Lung (tissue), 12 donors: ENCODE results near the gene SYT8. TPM values are rescaled to one million over a fixed set of nuclear protein-coding genes. Genes with fewer than 3 reads are reported as not detected.

Experiments
- ATAC-seq: fragments of 200-7000 bp; cut with Tn5 transposase; one replicate; pipeline ENCODE4 v1.9.1; 2020; ENCODE audit warnings: moderate number of reproducible peaks; ENCODE audit not compliant: insufficient read depth, low FRiP score
- DNase-seq, 3 donors: peaks; one replicate each; pipeline ENCODE4 v3.0.0-alpha.2; 2013 to 2017
- H3K27ac ChIP-seq, 2 donors: one replicate each; pipeline ENCODE4 v1.5.1; 2013; ENCODE audit warnings: mild to moderate bottlenecking in 2 of 2, moderate library complexity in 2 of 2, control low read depth in 1 of 2, inconsistent platforms in 1 of 2, low read depth in 1 of 2, low read length in 1 of 2
- H3K27me3 ChIP-seq, 3 donors: one replicate each; pipeline ENCODE4 v1.5.1; 2013; ENCODE audit warnings: low read length in 2 of 3; ENCODE audit not compliant: control insufficient read depth in 3 of 3, insufficient read depth in 3 of 3
- H3K36me3 ChIP-seq, 4 donors: one replicate each; pipeline ENCODE4 v1.5.1; 2013; ENCODE audit warnings: low read length in 4 of 4, mild to moderate bottlenecking in 1 of 4, moderate library complexity in 1 of 4; ENCODE audit not compliant: control insufficient read depth in 4 of 4, insufficient read depth in 4 of 4
- H3K4me1 ChIP-seq, 5 donors: one replicate each; pipeline ENCODE4 v1.5.1; 2013; ENCODE audit warnings: low read length in 5 of 5, mild to moderate bottlenecking in 2 of 5, moderate library complexity in 1 of 5; ENCODE audit not compliant: control insufficient read depth in 5 of 5, insufficient read depth in 5 of 5
- H3K4me3 ChIP-seq: one replicate; pipeline ENCODE4 v1.5.1; 2013; ENCODE audit warnings: mild to moderate bottlenecking, control low read depth, moderate library complexity
- H3K9ac ChIP-seq, 2 donors: one replicate each; pipeline ENCODE4 v1.5.1; 2013; ENCODE audit warnings: low read length in 2 of 2, control low read depth in 1 of 2; ENCODE audit not compliant: insufficient read depth in 1 of 2
- H3K9me3 ChIP-seq, 4 donors: one replicate each; pipeline ENCODE4 v1.5.1; 2013; ENCODE audit warnings: low read length in 3 of 4, mild to moderate bottlenecking in 1 of 4, moderate library complexity in 1 of 4; ENCODE audit not compliant: control insufficient read depth in 4 of 4, insufficient read depth in 3 of 4
- WGBS, 2 donors: extraction: QIAGEN DNeasy Blood & Tissue Kit; methylation state at CpG; one replicate each; pipeline ENCODE4 v1.1.7; 2013; 5-methylcytosine and 5-hydroxymethylcytosine counted together
- polyA plus RNA-seq, 2 donors: library from polyadenylated mRNA; stranded (reverse); fragments of 200-250 nt; gene quantifications; one replicate each; pipeline ENCODE4 v1.2.1, GENCODE V29; 2013
- total RNA-seq, 2 donors: library from RNA; depleted of rRNA in 1 of 2; stranded (reverse); fragments of >200 nt in 1 of 2; gene quantifications; one replicate each; pipeline ENCODE4 v1.2.1, GENCODE V29; 2014 to 2021
- TF ChIP-seq, protein P1 (sequence below): IDR thresholded peaks from 2 replicates; pipeline ENCODE4 v1.5.1; 2012; ENCODE audit warnings: mild to moderate bottlenecking; ENCODE audit errors: control extremely low read depth, extremely low read depth
- donor health status: control.
- donor health status: control.
- donor health status: Bipolar disorder and iron deficiency.
- donor health status: healthy.
- donor health status: DM: yes; HTN: yes; CAD: no.

Gene SYT8
- total and polyA plus RNA-seq, 4 donors, result 2.7 to 40.6 (median 16.9) TPM

- Histone ChIP-seq H3K9me3 (no peaks in the 10 kb centered on the region), H3K27ac (peak overlapping the region in 1 of 2 donors; percentile 93), H3K9ac (no peak overlapping the region), H3K4me1 (peaks cover 0 to 23% (median 10%) of the 10 kb centered on the region in 5 donors), H3K36me3 (no peaks in the 10 kb centered on the region), H3K27me3 (no peaks in the 10 kb centered on the region), H3K4me3 (no peak overlapping the region)
- ATAC-seq (no peak), DNase-seq (peak in 1 of 3 donors; percentile 13)
- TF ChIP-seq, protein P1, sequence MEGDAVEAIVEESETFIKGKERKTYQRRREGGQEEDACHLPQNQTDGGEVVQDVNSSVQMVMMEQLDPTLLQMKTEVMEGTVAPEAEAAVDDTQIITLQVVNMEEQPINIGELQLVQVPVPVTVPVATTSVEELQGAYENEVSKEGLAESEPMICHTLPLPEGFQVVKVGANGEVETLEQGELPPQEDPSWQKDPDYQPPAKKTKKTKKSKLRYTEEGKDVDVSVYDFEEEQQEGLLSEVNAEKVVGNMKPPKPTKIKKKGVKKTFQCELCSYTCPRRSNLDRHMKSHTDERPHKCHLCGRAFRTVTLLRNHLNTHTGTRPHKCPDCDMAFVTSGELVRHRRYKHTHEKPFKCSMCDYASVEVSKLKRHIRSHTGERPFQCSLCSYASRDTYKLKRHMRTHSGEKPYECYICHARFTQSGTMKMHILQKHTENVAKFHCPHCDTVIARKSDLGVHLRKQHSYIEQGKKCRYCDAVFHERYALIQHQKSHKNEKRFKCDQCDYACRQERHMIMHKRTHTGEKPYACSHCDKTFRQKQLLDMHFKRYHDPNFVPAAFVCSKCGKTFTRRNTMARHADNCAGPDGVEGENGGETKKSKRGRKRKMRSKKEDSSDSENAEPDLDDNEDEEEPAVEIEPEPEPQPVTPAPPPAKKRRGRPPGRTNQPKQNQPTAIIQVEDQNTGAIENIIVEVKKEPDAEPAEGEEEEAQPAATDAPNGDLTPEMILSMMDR, result no peak
- 70 to 74% methylated on average over 41 to 43 of the region's 43 CpGs for WGBS, 2 donors
Observed at GRCh38 chr11:1881442-1882264, 46.9 kb downstream of the SYT8 start.

GRCh38 chr11:1882265-1883238, 47.8 kb downstream of the SYT8 start:
- peak; percentile 85 for ATAC-seq
- peak; percentile 82 to 86 (median 85) for DNase-seq
- Histone ChIP-seq H3K27ac (peak overlapping the region in 1 of 2 donors; percentile 93), H3K9ac (no peak overlapping the region), H3K9me3 (no peaks in the 10 kb centered on the region), H3K36me3 (no peaks in the 10 kb centered on the region), H3K4me3 (no peak overlapping the region), H3K4me1 (peaks cover 0 to 15% (median 6%) of the 10 kb centered on the region in 5 donors), H3K27me3 (no peaks in the 10 kb centered on the region)
- WGBS, 2 donors, result 37% methylated on average over 23 of the region's 23 CpGs
- TF ChIP-seq, protein P1, result peak; percentile 84

DNA sequence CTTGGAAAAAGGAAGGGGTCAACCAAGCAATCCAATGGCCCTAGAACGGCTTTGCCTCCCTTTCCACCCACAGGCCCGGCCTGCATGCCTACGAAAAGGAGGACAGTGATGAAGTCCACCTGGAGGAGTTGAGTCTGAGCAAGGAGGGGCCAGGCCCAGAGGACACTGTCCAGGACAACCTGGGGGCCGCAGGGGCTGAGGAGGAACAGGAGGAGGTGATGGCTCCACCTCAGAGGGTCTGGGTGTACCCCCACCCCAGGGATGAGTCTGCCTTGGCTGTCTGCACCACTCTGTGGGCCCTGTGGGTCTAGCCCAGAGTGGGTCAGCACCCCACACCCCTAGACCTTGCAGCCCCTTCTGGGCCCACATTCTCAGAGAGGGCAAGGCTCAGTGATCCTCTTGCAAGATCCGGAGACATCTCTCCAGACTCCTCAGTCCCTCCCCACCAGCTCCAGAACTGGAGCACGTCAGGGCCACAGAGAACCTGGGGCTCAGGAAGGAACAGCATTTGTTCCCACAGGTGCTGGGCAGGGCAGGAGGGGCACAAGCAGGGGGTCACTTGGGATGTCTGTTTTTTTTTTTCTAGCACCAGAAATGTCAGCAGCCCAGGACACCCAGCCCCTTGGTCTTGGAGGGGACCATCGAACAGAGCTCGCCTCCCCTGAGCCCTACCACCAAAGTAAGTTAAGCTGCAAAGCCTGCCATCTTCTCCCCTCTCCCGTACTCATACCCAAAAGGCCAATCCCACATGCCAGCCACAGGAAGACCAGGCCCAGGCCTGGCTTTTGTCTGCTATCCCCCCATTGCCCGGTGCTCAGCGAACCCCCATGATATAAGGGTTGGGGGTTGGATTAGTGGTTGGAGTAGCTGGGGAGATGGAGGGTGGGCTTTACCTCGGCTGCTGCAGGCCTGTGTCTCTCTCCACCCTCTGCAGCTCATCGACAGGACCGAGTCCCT, 48.8 kb downstream of the SYT8 start:
- peak in 1 of 3 donors; percentile 8 for DNase-seq
- no peaks in the 10 kb centered on the region for H3K36me3 ChIP-seq
- WGBS, 2 donors, result 91 to 94% methylated on average over 14 of the region's 14 CpGs

More for the DNA sequence above, 48.8 kb downstream of the SYT8 start:
- H3K27ac ChIP-seq, result no peak overlapping the region
- no peak overlapping the region for H3K9ac ChIP-seq
- H3K27me3 ChIP-seq, result no peaks in the 10 kb centered on the region
- no peak overlapping the region for H3K4me3 ChIP-seq
- peaks cover 0 to 10% (median 3%) of the 10 kb centered on the region in 5 donors for H3K4me1 ChIP-seq
- no peaks in the 10 kb centered on the region for H3K9me3 ChIP-seq
- TF ChIP-seq, protein P1, result no peak
- ATAC-seq, result no peak
